C1 segment of cervical spinal cord (tissue), 14 donors: ENCODE measurements around the gene IL17A.

Source experiments
- DNase-seq, 14 donors: peaks; one replicate each; lab custom pipeline; 2025; lab: John Stamatoyannopoulos, UW

The IL17A gene

GRCh38 chr6:52186075-52186474 lies at the start of gene IL17A:
TSS of gene IL17A (plus strand) at chr6:52186375. CDS start at chr6:52186432, 57 bp downstream.
- DNase-seq, result no peak

- DNase-seq, result no peak
Observed at GRCh38 chr6:52136934-52137467, 49.2 kb upstream of the IL17A start.

DNA sequence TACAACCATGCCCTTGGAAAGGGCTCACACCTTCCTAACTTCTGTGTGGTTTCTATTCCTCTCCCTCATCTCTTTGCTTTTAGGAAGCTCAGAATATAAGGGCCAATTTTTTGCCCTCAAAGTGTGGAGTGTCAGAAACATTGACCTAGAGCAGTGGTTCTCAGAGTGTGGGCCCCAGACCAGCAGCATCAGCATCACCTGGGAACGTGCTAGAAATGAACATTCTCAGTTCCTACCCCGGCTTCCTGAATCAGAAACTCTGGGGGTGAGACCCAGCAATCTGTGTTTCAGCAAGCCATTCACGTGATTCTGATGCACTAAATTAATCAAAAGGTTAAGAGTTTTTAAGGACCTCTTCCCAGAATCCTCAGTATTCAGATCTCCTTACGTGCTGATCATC lies 47.9 kb upstream of the IL17A start:
- DNase-seq, result no peak

- no peak for DNase-seq
Observed at GRCh38 chr6:52139985-52140680, 46.0 kb upstream of the IL17A start.

DNA sequence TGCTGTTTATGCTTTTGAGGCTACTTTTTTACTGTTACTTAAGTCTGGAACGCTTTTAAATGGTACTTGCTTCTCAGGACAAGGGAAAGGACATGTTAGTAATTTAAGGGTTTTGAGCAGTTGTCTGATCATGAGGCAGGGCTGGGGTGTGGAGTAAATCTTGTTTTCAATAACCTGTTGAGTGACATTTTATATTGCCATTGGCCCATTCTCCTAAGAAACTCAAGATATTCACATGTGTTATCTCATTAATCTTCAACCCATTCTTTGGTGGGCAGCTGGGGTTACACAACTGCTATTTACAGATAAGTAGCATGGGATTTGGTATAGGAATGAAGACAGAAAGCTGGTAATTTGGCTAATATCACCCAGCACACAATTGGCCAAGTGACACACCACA lies 44.6 kb upstream of the IL17A start:
- DNase-seq, result no peak

GRCh38 chr6:52142556-52142955 lies 43.6 kb upstream of the IL17A start:
- DNase-seq, result no peak

- DNase-seq, result no peak
Observed at GRCh38 chr6:52143551-52143950, 42.6 kb upstream of the IL17A start.

- no peak for DNase-seq
Observed at GRCh38 chr6:52144196-52145076, 41.7 kb upstream of the IL17A start.

DNA sequence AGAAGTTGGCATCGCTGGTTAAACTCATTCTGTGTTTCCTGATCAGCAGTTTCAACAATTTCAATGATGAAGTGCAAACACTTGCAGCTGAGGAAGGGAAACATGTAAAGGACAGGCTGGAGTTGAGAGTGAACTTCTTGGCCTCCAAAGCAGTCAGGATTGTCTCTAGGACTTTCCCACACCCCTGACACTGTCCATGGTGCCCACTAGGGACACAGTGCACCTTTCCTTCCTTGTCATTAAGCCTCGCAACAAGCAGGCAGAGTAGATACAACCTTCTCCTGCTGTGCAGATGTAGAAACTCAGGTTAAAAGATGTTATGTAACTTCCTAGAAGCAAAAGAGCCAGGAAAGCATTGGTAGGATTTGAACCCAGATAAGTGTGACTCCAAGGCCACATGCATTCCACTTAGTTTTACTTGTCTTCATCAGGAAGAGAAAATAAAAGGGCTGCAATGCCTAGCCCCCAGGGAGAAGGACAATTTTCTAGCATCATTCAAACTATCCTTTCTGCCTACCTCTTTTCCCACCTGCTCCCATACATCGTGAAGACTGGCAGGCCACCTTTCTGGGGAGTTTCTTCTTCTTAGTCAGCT lies 39.2 kb upstream of the IL17A start:
- no peak for DNase-seq

- no peak for DNase-seq
Observed at GRCh38 chr6:52149076-52149475, 37.1 kb upstream of the IL17A start.

DNA sequence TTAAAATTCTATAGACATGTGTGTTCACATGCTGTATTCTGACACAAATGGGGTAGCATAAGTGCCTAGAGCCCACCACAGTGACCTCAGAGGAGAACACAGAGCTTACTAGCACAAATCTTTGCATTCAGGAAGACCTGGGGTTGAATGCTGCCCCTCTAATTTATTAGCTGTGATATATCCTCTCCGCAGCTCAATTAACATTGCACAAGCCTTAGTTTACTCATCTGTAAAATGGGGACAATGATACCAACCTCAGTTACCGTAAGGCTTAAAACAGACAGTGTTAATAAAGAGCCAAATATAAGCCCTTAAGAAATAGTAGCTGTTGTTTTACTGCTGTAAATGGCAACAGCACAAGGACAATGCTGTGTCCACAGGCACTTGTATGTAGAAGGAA lies 36.2 kb upstream of the IL17A start:
- no peak for DNase-seq

- no peak for DNase-seq
Observed at GRCh38 chr6:52152070-52152423, 34.1 kb upstream of the IL17A start.

GRCh38 chr6:52152711-52153160 lies 33.4 kb upstream of the IL17A start:
- DNase-seq, result no peak

DNA sequence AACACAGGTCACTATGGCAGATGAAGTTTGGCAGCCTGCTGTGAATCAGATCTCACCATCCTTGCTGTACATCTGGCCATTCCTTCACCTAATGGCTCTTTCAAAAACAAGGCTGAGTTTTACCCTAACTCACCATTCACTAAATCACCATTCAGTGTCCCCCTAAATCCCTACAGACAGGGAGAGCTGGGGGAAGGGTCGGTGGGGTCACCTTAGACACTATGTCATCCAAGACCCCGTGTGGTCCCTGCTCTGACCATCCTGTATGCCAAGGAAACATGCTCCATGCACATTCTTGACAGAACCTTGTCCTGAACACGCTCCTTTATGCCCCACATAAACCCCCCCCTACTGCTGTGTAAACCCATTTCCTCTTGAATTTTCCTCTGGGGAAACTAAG lies 31.8 kb upstream of the IL17A start:
- DNase-seq, result no peak

DNA sequence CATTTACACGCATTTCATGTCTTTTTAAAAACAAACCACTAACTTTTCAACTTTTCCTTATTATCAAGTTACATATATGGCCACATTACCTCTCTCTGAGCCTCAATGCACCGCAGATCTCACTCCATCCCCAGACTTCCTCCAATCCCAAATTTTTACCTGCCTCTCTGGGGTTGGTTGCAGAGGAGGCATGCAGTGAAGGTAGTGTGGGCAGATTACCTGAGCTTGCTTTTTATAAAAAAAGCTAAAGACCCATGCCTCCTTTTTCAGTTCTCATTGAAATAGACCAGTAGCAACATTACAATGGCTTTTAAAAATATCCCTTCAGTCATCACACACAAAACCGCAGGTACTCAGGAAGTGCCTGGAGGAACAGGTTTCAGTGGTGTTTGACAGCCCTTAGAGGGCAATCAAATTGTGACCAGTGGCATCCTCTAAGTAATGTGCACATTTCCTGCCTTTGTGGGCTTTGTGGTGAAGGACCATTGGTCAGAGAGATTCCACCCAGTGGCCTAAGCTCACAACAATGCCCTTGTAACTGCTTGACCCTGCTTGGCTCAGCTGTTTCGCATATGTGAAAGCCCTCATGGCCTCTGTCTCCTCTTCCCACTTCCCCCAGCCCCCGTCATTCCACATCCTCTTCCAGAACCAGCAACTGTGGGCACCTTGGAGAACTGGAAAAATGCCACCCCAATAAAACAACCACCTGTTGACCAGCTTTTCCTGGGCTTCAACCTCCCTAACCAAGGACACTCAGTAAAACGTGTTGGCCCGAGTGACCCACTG lies 30.2 kb upstream of the IL17A start:
- no peak for DNase-seq

GRCh38 chr6:52157301-52157941 lies 28.8 kb upstream of the IL17A start:
- no peak for DNase-seq

DNA sequence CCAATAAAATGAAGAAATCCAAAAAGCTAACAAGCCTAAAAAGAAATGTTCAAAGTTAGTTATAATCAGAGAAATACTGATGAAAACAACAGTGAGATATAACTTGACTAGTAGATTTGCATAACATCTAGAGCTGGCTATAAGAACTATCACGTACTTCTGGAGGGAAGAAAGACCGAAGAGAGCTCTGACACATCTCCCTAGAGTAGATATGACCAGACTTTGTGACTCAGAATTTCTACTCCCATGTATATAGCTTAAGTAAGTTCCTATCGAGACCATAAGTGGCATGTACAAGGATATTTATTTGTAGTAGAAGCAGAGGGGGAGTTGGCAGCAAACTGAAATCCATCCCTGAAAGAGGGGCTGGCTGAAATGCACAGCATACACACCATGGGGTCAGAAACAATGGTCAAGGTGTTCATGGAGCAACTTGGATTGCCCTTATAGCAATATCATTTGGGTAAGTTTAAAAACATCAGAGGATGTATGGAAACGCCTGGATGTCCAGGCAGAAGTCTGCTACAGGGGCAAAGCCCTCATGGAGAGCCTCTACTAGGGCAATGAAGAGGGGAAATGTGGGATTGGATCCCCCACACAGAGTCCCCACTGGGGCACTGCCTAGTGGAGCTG lies 25.6 kb upstream of the IL17A start:
- DNase-seq, result no peak

DNA sequence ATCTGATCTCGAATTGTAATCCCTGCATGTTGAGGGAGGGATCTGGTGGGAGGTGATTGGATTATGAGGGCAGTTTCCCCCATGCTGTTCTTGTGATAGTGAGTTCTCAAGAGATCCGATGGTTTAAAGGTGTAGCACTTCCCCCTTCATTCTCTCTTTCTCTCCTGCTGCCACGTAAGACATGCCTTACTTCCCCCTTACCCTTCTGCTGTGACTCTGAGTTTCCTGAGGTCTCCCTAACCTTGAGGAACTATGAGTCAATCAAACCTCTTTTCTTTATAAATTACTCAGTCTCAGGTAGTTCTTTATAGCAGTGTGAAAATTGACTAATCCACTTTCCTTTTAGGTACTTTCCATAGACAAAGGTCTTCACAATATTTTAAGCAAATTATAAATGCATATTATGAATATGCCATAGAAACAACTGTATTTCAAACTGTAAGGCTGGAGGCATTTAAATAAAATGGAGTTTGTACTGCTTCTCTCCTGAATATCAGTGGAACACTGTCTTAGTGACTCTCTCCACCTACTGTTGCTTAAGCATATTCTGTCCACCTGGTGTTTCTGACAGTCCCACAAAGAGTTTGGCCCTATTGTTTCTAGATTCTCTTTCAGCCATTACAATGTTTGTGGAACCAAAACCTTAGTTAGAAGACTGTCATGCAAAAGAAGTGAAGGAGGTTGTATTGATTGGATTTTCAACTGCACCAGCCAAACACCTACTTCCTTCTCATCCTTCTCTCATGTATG lies 24.3 kb upstream of the IL17A start:
- DNase-seq, result no peak

DNA sequence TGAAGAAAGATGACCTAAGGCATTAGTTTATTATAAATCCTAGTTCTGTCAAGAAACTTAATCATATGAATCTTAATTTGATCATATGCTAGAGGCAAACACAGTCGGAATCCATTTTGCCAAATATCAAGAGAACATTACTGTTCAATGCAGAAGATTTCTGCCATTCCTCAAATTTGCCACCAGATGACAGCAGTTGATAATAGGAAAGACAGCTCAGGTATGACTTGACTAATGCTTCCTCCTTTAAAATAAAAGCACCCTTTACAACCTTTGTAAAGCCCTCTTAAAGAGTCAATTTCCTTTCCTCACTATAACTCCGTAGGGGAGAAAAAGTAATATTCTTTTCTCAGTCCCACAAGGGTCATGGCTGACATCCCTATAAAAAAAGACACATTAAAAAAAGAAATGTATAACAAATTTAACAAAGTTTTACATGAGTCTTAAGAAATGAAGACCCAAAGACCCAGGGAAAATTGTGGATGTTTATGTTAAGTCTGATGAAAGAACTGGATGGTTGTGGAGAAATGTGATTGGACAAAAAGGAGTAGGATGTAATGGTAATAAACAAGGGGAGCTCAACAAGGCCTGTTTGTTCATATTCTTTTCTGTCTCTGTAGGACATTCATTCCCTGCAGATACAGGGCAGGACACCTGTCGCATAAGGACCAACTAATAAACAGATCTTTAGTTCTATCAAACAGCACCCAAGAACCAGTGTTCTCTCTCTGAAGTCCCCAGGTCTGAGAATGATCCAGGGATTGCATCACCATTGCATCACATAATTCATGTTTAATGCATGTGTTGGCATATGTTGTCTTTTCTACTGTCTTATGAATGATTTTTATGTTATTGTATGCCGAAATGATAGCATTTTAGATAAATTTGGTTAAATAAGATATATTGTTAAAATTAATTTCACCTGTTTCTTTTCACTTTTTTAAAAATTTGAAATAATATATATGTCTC lies 23.0 kb upstream of the IL17A start:
- no peak for DNase-seq
